ENCODE measurements around the gene TIE1. TPM values are rescaled to one million over a fixed set of nuclear protein-coding genes. Genes with fewer than 3 reads are reported as not detected.

The TIE1 gene
- total RNA-seq, 2 experiments from 2014 or later: 0.15 to 0.66 TPM

DNA sequence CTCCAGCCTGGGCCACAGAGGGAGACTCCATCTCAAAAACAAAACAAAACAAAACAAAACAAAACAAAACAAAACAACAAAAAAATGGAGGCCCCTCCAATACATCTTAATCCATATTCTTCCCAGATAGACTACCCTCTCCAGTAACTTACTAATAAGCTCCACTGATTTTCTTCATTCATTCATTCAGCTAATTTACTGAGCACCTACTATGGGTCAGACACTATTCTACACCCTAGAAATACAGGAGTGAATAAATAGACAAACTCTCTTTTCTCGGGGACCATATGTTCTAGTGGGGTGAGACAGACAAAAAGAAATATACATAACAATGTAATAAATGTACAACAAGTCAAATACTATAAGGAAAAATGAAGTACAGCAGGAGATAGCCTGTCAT, 50.2 kb downstream of the TIE1 start:
- no peak for DNase-seq (ENCODE audit: low spot score)
- H3K27ac ChIP-seq (ENCODE audit: low read depth, low read length, poor library complexity, severe bottlenecking): no peak overlapping the region
- no peak for TF ChIP-seq EZH2phosphoT487 (IDR thresholded peaks at IDR 0.05; ENCODE audit: borderline replicate concordance, low read depth, low read length)
- TF ChIP-seq, protein P1, sequence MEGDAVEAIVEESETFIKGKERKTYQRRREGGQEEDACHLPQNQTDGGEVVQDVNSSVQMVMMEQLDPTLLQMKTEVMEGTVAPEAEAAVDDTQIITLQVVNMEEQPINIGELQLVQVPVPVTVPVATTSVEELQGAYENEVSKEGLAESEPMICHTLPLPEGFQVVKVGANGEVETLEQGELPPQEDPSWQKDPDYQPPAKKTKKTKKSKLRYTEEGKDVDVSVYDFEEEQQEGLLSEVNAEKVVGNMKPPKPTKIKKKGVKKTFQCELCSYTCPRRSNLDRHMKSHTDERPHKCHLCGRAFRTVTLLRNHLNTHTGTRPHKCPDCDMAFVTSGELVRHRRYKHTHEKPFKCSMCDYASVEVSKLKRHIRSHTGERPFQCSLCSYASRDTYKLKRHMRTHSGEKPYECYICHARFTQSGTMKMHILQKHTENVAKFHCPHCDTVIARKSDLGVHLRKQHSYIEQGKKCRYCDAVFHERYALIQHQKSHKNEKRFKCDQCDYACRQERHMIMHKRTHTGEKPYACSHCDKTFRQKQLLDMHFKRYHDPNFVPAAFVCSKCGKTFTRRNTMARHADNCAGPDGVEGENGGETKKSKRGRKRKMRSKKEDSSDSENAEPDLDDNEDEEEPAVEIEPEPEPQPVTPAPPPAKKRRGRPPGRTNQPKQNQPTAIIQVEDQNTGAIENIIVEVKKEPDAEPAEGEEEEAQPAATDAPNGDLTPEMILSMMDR (conservative IDR thresholded peaks at IDR 0.05; ENCODE audit: low read length): no peak
- H3K4me3 ChIP-seq (ENCODE audit: low read depth, low read length, poor library complexity, severe bottlenecking): no peak overlapping the region
- intact Hi-C loops (cut with micrococcal nuclease; ENCODE audit: unreplicated experiment): no loop called here
- H3K9me2 ChIP-seq (ENCODE audit: insufficient read depth, low read length): no peaks in the 10 kb centered on the region
- no peaks in the 10 kb centered on the region for H3K36me3 ChIP-seq (ENCODE audit: insufficient read depth, low read length)
- H2AFZ ChIP-seq (ENCODE audit: low read length): no peak overlapping the region
- peaks cover 16% of the 10 kb centered on the region for H3K4me1 ChIP-seq (ENCODE audit: insufficient read depth, low read length, poor library complexity, severe bottlenecking)
- H3K9me3 ChIP-seq (ENCODE audit: low read length): no peaks in the 10 kb centered on the region
- no peaks in the 10 kb centered on the region for H4K20me1 ChIP-seq (ENCODE audit: insufficient read depth, low read length)
- POLR2A ChIA-PET: interaction anchor here (1.3 kb wide), 1 partner anchor 7 kb away, joined by 5 read pairs; the partner anchor contains the start of gene CDC20
- BruUV-seq (replicated peaks): no TSS peak
- no peak overlapping the region for H3K4me2 ChIP-seq (ENCODE audit: low read length)
- CTCF ChIA-PET (ENCODE audit: unreplicated experiment): no interaction called here
- H3K79me2 ChIP-seq (ENCODE audit: insufficient read depth, low read depth, low read length): no peaks in the 10 kb centered on the region

DNA sequence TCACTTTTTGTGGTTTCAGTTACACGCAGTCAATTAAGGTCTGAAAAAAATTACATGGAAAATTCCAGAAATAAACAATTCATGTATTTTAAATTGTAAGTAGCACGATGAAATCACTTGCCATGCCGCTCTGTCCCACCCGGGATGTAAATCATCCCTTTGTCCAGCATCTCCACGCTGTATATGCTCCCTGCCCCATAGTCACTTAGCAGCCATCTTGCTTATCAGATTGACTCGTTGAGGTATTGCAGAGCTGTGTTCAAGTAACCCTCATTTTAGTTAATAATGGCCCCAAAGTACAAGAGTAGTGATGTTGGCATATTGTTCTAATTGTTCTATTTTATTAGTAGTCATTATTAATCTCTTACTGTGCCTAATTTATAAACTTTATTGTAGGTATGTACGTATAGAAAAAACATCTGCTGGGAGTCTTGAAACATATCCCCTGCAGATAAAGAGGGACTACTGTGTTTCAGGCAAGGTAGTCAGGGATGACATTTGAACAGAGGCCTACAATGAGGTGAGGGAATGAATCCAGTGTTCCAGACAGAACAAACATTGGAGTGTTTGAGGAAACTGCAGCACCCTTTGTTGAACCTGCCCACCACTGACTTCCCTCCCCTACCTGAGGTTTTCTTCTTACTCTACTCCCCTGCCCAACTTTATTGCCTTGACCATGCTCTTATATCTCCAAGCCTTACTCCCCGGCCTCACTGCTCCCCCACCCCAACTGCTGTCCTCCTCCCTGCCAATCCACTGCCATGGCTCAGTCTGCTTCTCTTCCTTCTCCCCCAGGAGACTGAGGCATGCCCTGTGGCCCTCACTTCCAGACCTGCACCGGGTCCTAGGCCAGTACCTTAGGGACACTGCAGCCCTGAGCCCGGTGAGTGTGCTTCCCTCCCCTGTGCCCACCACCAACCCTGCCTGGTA, 50.9 kb downstream of the TIE1 start:
- H3K4me1 ChIP-seq (ENCODE audit: insufficient read depth, low read length, poor library complexity, severe bottlenecking): peaks cover 16% of the 10 kb centered on the region
- POLR2A ChIA-PET: no interaction called here
- H3K9me2 ChIP-seq (ENCODE audit: insufficient read depth, low read length): no peaks in the 10 kb centered on the region
- H2AFZ ChIP-seq (ENCODE audit: low read length): no peak overlapping the region
- H4K20me1 ChIP-seq (ENCODE audit: insufficient read depth, low read length): no peaks in the 10 kb centered on the region
- BruUV-seq (replicated peaks): no TSS peak
- CTCF ChIA-PET (ENCODE audit: unreplicated experiment): no interaction called here
- no peak overlapping the region for H3K27ac ChIP-seq (ENCODE audit: low read depth, low read length, poor library complexity, severe bottlenecking)
- H3K79me2 ChIP-seq (ENCODE audit: insufficient read depth, low read depth, low read length): no peaks in the 10 kb centered on the region
- DNase-seq (ENCODE audit: low spot score): no peak
- H3K9me3 ChIP-seq (ENCODE audit: low read length): no peaks in the 10 kb centered on the region
- H3K4me2 ChIP-seq (ENCODE audit: low read length): no peak overlapping the region
- no peaks in the 10 kb centered on the region for H3K36me3 ChIP-seq (ENCODE audit: insufficient read depth, low read length)
- H3K4me3 ChIP-seq (ENCODE audit: low read depth, low read length, poor library complexity, severe bottlenecking): no peak overlapping the region
- intact Hi-C loops (cut with micrococcal nuclease; ENCODE audit: unreplicated experiment): no loop called here
- TF ChIP-seq EZH2phosphoT487 (IDR thresholded peaks at IDR 0.05; ENCODE audit: borderline replicate concordance, low read depth, low read length): no peak
- TF ChIP-seq, protein P1 (conservative IDR thresholded peaks at IDR 0.05; ENCODE audit: low read length): no peak

- Histone ChIP-seq H3K4me3 (ENCODE audit: low read depth, low read length, poor library complexity, severe bottlenecking) (no peak overlapping the region), H3K4me2 (ENCODE audit: low read length) (no peak overlapping the region), H4K20me1 (ENCODE audit: insufficient read depth, low read length) (no peaks in the 10 kb centered on the region), H3K4me1 (ENCODE audit: insufficient read depth, low read length, poor library complexity, severe bottlenecking) (peaks cover 16% of the 10 kb centered on the region), H3K27ac (ENCODE audit: low read depth, low read length, poor library complexity, severe bottlenecking) (no peak overlapping the region), H3K9me3 (ENCODE audit: low read length) (no peaks in the 10 kb centered on the region), H2AFZ (ENCODE audit: low read length) (no peak overlapping the region), H3K79me2 (ENCODE audit: insufficient read depth, low read depth, low read length) (no peaks in the 10 kb centered on the region), H3K36me3 (ENCODE audit: insufficient read depth, low read length) (no peaks in the 10 kb centered on the region), H3K9me2 (ENCODE audit: insufficient read depth, low read length) (no peaks in the 10 kb centered on the region)
- TF ChIP-seq, protein P1 (conservative IDR thresholded peaks at IDR 0.05; ENCODE audit: low read length): no peak
- TF ChIP-seq EZH2phosphoT487 (IDR thresholded peaks at IDR 0.05; ENCODE audit: borderline replicate concordance, low read depth, low read length): no peak
- CTCF ChIA-PET (ENCODE audit: unreplicated experiment): no interaction called here
- DNase-seq (ENCODE audit: low spot score): no peak
- POLR2A ChIA-PET: no interaction called here
- no TSS peak for BruUV-seq (replicated peaks)
- intact Hi-C loops (cut with micrococcal nuclease; ENCODE audit: unreplicated experiment): no loop called here
These were observed 51.5 kb downstream of the TIE1 start for GRCh38 chr1:43352351-43352705.
